Right lobe of liver (tissue), 6 donors: ENCODE measurements around the gene RAPGEF2. TPM values are rescaled to one million over a fixed set of nuclear protein-coding genes. Genes with fewer than 3 reads are reported as not detected.
A peak's percentile ranks its signal among the peaks of the same experiment; 100 is the strongest.
"Not testable (repeated sequence)": the region's sequence is repeated elsewhere in the genome, so short reads cannot be mapped to it uniquely, and the experiment has no call there.

ENCODE experiments used
- ATAC-seq, 4 donors: fragments of 200-7000 bp; cut with Tn5 transposase; one replicate each; pipeline ENCODE4 v1.9.1; 2020; ENCODE audit warnings: mild to moderate bottlenecking in 4 of 4, moderate library complexity in 4 of 4
- DNase-seq, 3 donors: peaks; one replicate each; pipeline ENCODE4 v3.0.0-alpha.2; 2020
- H3K27ac ChIP-seq, 3 donors: fragments of 200-600 bp; one replicate each; pipeline ENCODE4 v1.8.0; 2022
- H3K27me3 ChIP-seq, 2 donors: fragments of 200-600 bp; one replicate each; pipeline ENCODE4 v1.8.0; 2022
- H3K36me3 ChIP-seq, 4 donors: fragments of 200-600 bp; sonication (generic) in 1 of 4; one replicate each; pipeline versions ENCODE4 v1.5.1 to v1.8.0; 2017 to 2022; ENCODE audit warnings: control low read depth in 1 of 4
- H3K4me1 ChIP-seq, 4 donors: fragments of 200-600 bp; sonication (generic) in 1 of 4; one replicate each; pipeline versions ENCODE4 v1.5.1 to v1.8.0; 2017 to 2022; ENCODE audit warnings: control low read depth in 1 of 4
- H3K4me3 ChIP-seq, 3 donors: fragments of 200-600 bp; one replicate each; pipeline ENCODE4 v1.8.0; 2022
- H3K9me3 ChIP-seq, 4 donors: fragments of 200-600 bp; sonication (generic) in 1 of 4; one replicate each; pipeline versions ENCODE4 v1.5.1 to v1.8.0; 2017 to 2022; ENCODE audit warnings: control low read depth in 1 of 4
- CTCF ChIP-seq, 4 donors: fragments of 200-600 bp in 3 of 4; fragments of 450-650 bp in 1 of 4; IDR thresholded peaks; one replicate each; pipeline versions ENCODE4 v1.5.1 to v1.8.0; 2016 to 2022; ENCODE audit warnings: antibody characterized with exemption in 4 of 4, mild to moderate bottlenecking in 2 of 4
- POLR2A ChIP-seq: fragments of 450-650 bp; IDR thresholded peaks from one replicate; pipeline ENCODE4 v1.6.1; 2017; ENCODE audit warnings: antibody characterized with exemption, mild to moderate bottlenecking
- WGBS: methylation state at CpG from one replicate; pipeline ENCODE4 v1.1.6; 2018; ENCODE audit warnings: low coverage, low lambda C conversion rate; ENCODE audit not compliant: insufficient coverage; ENCODE audit errors: missing lambda C conversion rate; 5-methylcytosine and 5-hydroxymethylcytosine counted together
- intact Hi-C, 2 donors: fragments of 100-400 bp; cut with DNase I; formaldehyde crosslinking; loops; one replicate each; pipeline versions ENCODE4 v1.11.2 to v1.14.1; 2022
- total RNA-seq, 6 experiments: library from RNA; depleted of rRNA in 2 of 6; stranded (reverse); fragments of >200 nt in 2 of 6; fragmentation: NEBNext Ultra II Directional in 3 of 6; extraction: Animal tissue kit (Norgen Biotek cat#: 25700) in 3 of 6; gene quantifications; one replicate each; pipeline versions ENCODE4 v1.1.0 to v1.2.4, GENCODE V29; 2016 to 2023
- donor health status: DM: no; HTN: yes; CAD: no.
- donor health status: DM: no; HTN: no; CAD: no.
- donor health status: DM: no; HTN: no; CAD: no.
- donor health status: DM: no; HTN: yes; CAD: no.
- donor health status: DM: no; HTN: yes; CAD: no.

The RAPGEF2 gene
- total RNA-seq, 6 experiments from 2014 or later: 22.1 to 32.1 (median 27.2) TPM

GRCh38 chr4:159108124-159108523 lies 5.2 kb downstream of the RAPGEF2 start:
- TF ChIP-seq CTCF (IDR thresholded peaks at IDR 0.05) (no peak), POLR2A (no peak)
- DNase-seq (no peak), ATAC-seq (no peak)
- Histone ChIP-seq H3K27me3 (no peaks in the 10 kb centered on the region), H3K9me3 (no peaks in the 10 kb centered on the region), H3K4me3 (no peak overlapping the region), H3K4me1 (peaks cover 0 to 21% (median 9%) of the 10 kb centered on the region in 4 donors), H3K36me3 (no peaks in the 10 kb centered on the region), H3K27ac (no peak overlapping the region)
- intact Hi-C loops: no loop called here
- 58% methylated on average over 3 of the region's 3 CpGs for WGBS

- no peaks in the 10 kb centered on the region for H3K27me3 ChIP-seq
- no peak for DNase-seq
- WGBS: 65% methylated on average over 5 of the region's 5 CpGs
- H3K36me3 ChIP-seq: no peaks in the 10 kb centered on the region
- no peak for TF ChIP-seq POLR2A
- TF ChIP-seq CTCF (IDR thresholded peaks at IDR 0.05): no peak
- no peaks in the 10 kb centered on the region for H3K9me3 ChIP-seq
- H3K27ac ChIP-seq: no peak overlapping the region
- ATAC-seq: no peak
- intact Hi-C loops: no loop called here
- peaks cover 0 to 18% (median 4%) of the 10 kb centered on the region in 4 donors for H3K4me1 ChIP-seq
- no peak overlapping the region for H3K4me3 ChIP-seq
Observed at GRCh38 chr4:159110961-159111360, 8.1 kb downstream of the RAPGEF2 start.

GRCh38 chr4:159111416-159111815 lies 8.5 kb downstream of the RAPGEF2 start:
- no peak overlapping the region for H3K4me3 ChIP-seq
- H3K4me1 ChIP-seq: peaks cover 0 to 14% (median 1%) of the 10 kb centered on the region in 4 donors
- H3K27ac ChIP-seq: no peak overlapping the region
- no peaks in the 10 kb centered on the region for H3K9me3 ChIP-seq
- WGBS: 72% methylated on average over 4 of the region's 4 CpGs
- no peaks in the 10 kb centered on the region for H3K27me3 ChIP-seq
- TF ChIP-seq POLR2A: no peak
- TF ChIP-seq CTCF (IDR thresholded peaks at IDR 0.05): no peak
- ATAC-seq (no peak), DNase-seq (no peak)
- no peaks in the 10 kb centered on the region for H3K36me3 ChIP-seq
- intact Hi-C loops: no loop called here

GRCh38 chr4:159113366-159113765 lies 10.5 kb downstream of the RAPGEF2 start:
- H3K4me3 ChIP-seq, DNase-seq, H3K36me3 ChIP-seq, H3K27ac ChIP-seq, ATAC-seq, intact Hi-C loops, H3K9me3 ChIP-seq, H3K27me3 ChIP-seq: not testable (repeated sequence)
- 87% methylated on average over 4 of the region's 7 CpGs for WGBS
- H3K4me1 ChIP-seq: peaks cover 0 to 13% (median 1%) of the 10 kb centered on the region in 4 donors

GRCh38 chr4:159116098-159116497 lies 13.2 kb downstream of the RAPGEF2 start:
- H3K4me1 ChIP-seq: peaks cover 0 to 13% (median 1%) of the 10 kb centered on the region in 4 donors
- H3K36me3 ChIP-seq, intact Hi-C loops, H3K4me3 ChIP-seq, H3K27me3 ChIP-seq, DNase-seq, H3K27ac ChIP-seq, H3K9me3 ChIP-seq, ATAC-seq: not testable (repeated sequence)
- WGBS: 100% methylated on average over 2 of the region's 2 CpGs

GRCh38 chr4:159116693-159117092 lies 13.8 kb downstream of the RAPGEF2 start:
- intact Hi-C loops, H3K36me3 ChIP-seq, H3K9me3 ChIP-seq, H3K27me3 ChIP-seq, H3K4me3 ChIP-seq, DNase-seq, ATAC-seq: not testable (repeated sequence)
- H3K27ac ChIP-seq: peak overlapping the region in 1 of 3 donors; percentile 37
- peaks cover 0 to 13% (median 1%) of the 10 kb centered on the region in 4 donors for H3K4me1 ChIP-seq
